Measurements from ENCODE around the gene NHLRC2.

- TF ChIP-seq, protein P1, sequence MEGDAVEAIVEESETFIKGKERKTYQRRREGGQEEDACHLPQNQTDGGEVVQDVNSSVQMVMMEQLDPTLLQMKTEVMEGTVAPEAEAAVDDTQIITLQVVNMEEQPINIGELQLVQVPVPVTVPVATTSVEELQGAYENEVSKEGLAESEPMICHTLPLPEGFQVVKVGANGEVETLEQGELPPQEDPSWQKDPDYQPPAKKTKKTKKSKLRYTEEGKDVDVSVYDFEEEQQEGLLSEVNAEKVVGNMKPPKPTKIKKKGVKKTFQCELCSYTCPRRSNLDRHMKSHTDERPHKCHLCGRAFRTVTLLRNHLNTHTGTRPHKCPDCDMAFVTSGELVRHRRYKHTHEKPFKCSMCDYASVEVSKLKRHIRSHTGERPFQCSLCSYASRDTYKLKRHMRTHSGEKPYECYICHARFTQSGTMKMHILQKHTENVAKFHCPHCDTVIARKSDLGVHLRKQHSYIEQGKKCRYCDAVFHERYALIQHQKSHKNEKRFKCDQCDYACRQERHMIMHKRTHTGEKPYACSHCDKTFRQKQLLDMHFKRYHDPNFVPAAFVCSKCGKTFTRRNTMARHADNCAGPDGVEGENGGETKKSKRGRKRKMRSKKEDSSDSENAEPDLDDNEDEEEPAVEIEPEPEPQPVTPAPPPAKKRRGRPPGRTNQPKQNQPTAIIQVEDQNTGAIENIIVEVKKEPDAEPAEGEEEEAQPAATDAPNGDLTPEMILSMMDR (IDR thresholded peaks at IDR 0.05): no peak
- TF ChIP-seq EP300 (IDR thresholded peaks at IDR 0.05) (no peak), POLR2A (IDR thresholded peaks at IDR 0.05) (no peak), POLR2AphosphoS5 (IDR thresholded peaks at IDR 0.05) (no peak)
Measured at GRCh38 chr10:113879691-113880090, 25.2 kb downstream of the NHLRC2 start.

All from sigmoid colon (tissue), 4 donors.